H1 (cell line): ENCODE data around the gene SH3BP5.

Experiments used
- EP300 ChIP-seq, 2 experiments: IDR thresholded peaks; 1 replicate in 1 of 2; 2 replicates in 1 of 2; pipeline ENCODE4 v1.6.1; 2011 to 2012; ENCODE audit warnings: low read depth in 2 of 2, low read length in 2 of 2, mild to moderate bottlenecking in 2 of 2, borderline replicate concordance in 1 of 2, inconsistent platforms in 1 of 2, moderate library complexity in 1 of 2
- EZH2 ChIP-seq: fragments of 200-600 bp; sonication (generic); IDR thresholded peaks from 2 replicates; pipeline ENCODE4 v1.7.1; 2012; ENCODE audit warnings: low read depth, mild to moderate bottlenecking, moderate library complexity, low read length, inconsistent platforms; ENCODE audit not compliant: severe bottlenecking
- JUN ChIP-seq: IDR thresholded peaks from 2 replicates; pipeline ENCODE4 v1.6.1; 2011; ENCODE audit warnings: low read depth, mild to moderate bottlenecking, improper control_type of control experiment, low read length
- POLR2AphosphoS5 ChIP-seq: IDR thresholded peaks from 2 replicates; pipeline ENCODE4 v1.6.1; 2011; ENCODE audit warnings: low read depth, low read length
- RFX5 ChIP-seq: IDR thresholded peaks from 2 replicates; pipeline ENCODE4 v1.6.1; 2011; ENCODE audit warnings: low read depth, low read length, improper control_type of control experiment, borderline replicate concordance
- SIRT6 ChIP-seq: IDR thresholded peaks from one replicate; pipeline ENCODE4 v1.7.1; 2012; ENCODE audit warnings: low read length, inconsistent platforms
- SIX5 ChIP-seq: IDR thresholded peaks from 2 replicates; pipeline ENCODE4 v1.6.1; 2011; ENCODE audit warnings: mild to moderate bottlenecking, low read depth, low read length
- ZNF274 ChIP-seq: IDR thresholded peaks from 2 replicates; pipeline ENCODE4 v1.7.0; 2012; ENCODE audit warnings: low read length, borderline replicate concordance; ENCODE audit errors: extremely low read depth
- TF ChIP-seq, protein P1 (sequence below): fragments of 300-600 bp; sonication (generic); IDR thresholded peaks from 2 replicates; pipeline ENCODE4 v1.7.1; 2012; ENCODE audit warnings: low read length, moderate library complexity, mild to moderate bottlenecking, inconsistent platforms; ENCODE audit not compliant: insufficient replicate concordance
- TF ChIP-seq, protein P2 (sequence below), 3 experiments: IDR thresholded peaks; 1 replicate in 2 of 3; 2 replicates in 1 of 3; pipeline versions ENCODE4 v1.5.1 to v1.6.1; 2011; ENCODE audit warnings: low read length in 3 of 3, mild to moderate bottlenecking in 3 of 3, inconsistent platforms in 2 of 3, low read depth in 1 of 3, moderate library complexity in 1 of 3; ENCODE audit not compliant: insufficient read depth in 1 of 3; ENCODE audit errors: control extremely low read depth in 1 of 3

DNA sequence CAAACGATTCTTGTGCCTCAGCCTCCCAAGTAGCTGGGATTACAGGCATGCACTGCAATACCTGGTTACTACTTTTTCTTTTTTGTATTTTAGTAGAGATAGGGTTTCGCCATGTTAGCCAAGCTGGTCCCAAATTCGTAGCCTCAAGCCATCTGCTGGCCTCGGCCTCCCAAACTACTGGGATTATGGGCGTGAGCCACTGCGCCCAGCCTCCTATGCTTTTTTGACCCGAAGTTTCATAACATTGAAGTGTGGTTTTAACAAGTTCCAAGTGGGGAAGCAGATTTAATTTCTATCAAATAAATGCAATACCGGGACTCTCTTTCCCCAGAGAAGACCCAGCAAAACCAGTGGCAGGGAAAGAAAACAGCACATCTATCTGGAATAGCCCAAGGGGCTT lies 13.7 kb downstream of the SH3BP5 start:
- TF ChIP-seq EZH2 (no peak), SIRT6 (no peak), RFX5 (no peak), POLR2AphosphoS5 (no peak), EP300 (IDR thresholded peaks at IDR 0.05; ENCODE audit: borderline replicate concordance in 1 of 2, low read depth in 2 of 2, low read length in 2 of 2) (no peak), JUN (no peak), SIX5 (no peak), ZNF274 (no peak)
- TF ChIP-seq, protein P1, sequence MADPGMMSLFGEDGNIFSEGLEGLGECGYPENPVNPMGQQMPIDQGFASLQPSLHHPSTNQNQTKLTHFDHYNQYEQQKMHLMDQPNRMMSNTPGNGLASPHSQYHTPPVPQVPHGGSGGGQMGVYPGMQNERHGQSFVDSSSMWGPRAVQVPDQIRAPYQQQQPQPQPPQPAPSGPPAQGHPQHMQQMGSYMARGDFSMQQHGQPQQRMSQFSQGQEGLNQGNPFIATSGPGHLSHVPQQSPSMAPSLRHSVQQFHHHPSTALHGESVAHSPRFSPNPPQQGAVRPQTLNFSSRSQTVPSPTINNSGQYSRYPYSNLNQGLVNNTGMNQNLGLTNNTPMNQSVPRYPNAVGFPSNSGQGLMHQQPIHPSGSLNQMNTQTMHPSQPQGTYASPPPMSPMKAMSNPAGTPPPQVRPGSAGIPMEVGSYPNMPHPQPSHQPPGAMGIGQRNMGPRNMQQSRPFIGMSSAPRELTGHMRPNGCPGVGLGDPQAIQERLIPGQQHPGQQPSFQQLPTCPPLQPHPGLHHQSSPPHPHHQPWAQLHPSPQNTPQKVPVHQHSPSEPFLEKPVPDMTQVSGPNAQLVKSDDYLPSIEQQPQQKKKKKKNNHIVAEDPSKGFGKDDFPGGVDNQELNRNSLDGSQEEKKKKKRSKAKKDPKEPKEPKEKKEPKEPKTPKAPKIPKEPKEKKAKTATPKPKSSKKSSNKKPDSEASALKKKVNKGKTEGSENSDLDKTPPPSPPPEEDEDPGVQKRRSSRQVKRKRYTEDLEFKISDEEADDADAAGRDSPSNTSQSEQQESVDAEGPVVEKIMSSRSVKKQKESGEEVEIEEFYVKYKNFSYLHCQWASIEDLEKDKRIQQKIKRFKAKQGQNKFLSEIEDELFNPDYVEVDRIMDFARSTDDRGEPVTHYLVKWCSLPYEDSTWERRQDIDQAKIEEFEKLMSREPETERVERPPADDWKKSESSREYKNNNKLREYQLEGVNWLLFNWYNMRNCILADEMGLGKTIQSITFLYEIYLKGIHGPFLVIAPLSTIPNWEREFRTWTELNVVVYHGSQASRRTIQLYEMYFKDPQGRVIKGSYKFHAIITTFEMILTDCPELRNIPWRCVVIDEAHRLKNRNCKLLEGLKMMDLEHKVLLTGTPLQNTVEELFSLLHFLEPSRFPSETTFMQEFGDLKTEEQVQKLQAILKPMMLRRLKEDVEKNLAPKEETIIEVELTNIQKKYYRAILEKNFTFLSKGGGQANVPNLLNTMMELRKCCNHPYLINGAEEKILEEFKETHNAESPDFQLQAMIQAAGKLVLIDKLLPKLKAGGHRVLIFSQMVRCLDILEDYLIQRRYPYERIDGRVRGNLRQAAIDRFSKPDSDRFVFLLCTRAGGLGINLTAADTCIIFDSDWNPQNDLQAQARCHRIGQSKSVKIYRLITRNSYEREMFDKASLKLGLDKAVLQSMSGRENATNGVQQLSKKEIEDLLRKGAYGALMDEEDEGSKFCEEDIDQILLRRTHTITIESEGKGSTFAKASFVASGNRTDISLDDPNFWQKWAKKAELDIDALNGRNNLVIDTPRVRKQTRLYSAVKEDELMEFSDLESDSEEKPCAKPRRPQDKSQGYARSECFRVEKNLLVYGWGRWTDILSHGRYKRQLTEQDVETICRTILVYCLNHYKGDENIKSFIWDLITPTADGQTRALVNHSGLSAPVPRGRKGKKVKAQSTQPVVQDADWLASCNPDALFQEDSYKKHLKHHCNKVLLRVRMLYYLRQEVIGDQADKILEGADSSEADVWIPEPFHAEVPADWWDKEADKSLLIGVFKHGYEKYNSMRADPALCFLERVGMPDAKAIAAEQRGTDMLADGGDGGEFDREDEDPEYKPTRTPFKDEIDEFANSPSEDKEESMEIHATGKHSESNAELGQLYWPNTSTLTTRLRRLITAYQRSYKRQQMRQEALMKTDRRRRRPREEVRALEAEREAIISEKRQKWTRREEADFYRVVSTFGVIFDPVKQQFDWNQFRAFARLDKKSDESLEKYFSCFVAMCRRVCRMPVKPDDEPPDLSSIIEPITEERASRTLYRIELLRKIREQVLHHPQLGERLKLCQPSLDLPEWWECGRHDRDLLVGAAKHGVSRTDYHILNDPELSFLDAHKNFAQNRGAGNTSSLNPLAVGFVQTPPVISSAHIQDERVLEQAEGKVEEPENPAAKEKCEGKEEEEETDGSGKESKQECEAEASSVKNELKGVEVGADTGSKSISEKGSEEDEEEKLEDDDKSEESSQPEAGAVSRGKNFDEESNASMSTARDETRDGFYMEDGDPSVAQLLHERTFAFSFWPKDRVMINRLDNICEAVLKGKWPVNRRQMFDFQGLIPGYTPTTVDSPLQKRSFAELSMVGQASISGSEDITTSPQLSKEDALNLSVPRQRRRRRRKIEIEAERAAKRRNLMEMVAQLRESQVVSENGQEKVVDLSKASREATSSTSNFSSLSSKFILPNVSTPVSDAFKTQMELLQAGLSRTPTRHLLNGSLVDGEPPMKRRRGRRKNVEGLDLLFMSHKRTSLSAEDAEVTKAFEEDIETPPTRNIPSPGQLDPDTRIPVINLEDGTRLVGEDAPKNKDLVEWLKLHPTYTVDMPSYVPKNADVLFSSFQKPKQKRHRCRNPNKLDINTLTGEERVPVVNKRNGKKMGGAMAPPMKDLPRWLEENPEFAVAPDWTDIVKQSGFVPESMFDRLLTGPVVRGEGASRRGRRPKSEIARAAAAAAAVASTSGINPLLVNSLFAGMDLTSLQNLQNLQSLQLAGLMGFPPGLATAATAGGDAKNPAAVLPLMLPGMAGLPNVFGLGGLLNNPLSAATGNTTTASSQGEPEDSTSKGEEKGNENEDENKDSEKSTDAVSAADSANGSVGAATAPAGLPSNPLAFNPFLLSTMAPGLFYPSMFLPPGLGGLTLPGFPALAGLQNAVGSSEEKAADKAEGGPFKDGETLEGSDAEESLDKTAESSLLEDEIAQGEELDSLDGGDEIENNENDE, result no peak
- TF ChIP-seq, protein P2, sequence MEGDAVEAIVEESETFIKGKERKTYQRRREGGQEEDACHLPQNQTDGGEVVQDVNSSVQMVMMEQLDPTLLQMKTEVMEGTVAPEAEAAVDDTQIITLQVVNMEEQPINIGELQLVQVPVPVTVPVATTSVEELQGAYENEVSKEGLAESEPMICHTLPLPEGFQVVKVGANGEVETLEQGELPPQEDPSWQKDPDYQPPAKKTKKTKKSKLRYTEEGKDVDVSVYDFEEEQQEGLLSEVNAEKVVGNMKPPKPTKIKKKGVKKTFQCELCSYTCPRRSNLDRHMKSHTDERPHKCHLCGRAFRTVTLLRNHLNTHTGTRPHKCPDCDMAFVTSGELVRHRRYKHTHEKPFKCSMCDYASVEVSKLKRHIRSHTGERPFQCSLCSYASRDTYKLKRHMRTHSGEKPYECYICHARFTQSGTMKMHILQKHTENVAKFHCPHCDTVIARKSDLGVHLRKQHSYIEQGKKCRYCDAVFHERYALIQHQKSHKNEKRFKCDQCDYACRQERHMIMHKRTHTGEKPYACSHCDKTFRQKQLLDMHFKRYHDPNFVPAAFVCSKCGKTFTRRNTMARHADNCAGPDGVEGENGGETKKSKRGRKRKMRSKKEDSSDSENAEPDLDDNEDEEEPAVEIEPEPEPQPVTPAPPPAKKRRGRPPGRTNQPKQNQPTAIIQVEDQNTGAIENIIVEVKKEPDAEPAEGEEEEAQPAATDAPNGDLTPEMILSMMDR (IDR thresholded peaks at IDR 0.05; ENCODE audit: control extremely low read depth in 1 of 3, insufficient read depth in 1 of 3, low read depth in 1 of 3, low read length in 3 of 3), result no peak
